ENCODE results near the gene BUB3. TPM values are rescaled to one million over a fixed set of nuclear protein-coding genes. Genes with fewer than 3 reads are reported as not detected.

The BUB3 gene
- total and polyA plus RNA-seq, 7 donors = 39.6 to 116 (median 82.1) TPM

DNA sequence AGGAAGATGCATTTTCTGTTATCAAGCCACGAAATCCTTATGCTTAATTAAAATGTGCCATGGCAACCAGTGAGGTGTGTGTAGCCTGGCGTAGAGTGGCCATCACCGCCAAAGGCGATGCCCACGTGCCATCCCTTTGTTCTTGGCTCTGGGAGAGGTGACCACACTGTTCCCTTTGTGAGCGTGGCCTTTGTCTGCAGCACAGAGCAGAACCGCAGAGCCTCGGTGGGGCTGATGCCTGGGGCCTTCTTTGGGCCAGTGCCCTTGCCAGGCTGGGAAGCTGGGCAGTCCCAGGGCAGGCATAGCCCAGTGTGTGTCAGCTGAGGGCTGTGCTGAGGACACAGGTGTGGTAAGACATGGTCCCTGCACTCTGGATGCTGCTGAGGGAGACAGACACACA lies 48.3 kb downstream of the BUB3 start:
- Histone ChIP-seq H3K27me3 (no peaks in the 10 kb centered on the region), H3K4me3 (no peak overlapping the region), H3K9me3 (peaks cover 0 to 4% (median 0%) of the 10 kb centered on the region in 4 donors), H3K27ac (no peak overlapping the region), H3K36me3 (no peaks in the 10 kb centered on the region), H3K4me1 (no peaks in the 10 kb centered on the region)
- 94 to 96% methylated on average over 8 of the region's 8 CpGs for WGBS, 2 donors
- intact Hi-C loops (cut with DNase I) = no loop called here
- DNase-seq = no peak
- no peak for TF ChIP-seq EP300 (IDR thresholded peaks at IDR 0.05)
- no peak for TF ChIP-seq POLR2A (IDR thresholded peaks at IDR 0.05)
- TF ChIP-seq, protein P1, sequence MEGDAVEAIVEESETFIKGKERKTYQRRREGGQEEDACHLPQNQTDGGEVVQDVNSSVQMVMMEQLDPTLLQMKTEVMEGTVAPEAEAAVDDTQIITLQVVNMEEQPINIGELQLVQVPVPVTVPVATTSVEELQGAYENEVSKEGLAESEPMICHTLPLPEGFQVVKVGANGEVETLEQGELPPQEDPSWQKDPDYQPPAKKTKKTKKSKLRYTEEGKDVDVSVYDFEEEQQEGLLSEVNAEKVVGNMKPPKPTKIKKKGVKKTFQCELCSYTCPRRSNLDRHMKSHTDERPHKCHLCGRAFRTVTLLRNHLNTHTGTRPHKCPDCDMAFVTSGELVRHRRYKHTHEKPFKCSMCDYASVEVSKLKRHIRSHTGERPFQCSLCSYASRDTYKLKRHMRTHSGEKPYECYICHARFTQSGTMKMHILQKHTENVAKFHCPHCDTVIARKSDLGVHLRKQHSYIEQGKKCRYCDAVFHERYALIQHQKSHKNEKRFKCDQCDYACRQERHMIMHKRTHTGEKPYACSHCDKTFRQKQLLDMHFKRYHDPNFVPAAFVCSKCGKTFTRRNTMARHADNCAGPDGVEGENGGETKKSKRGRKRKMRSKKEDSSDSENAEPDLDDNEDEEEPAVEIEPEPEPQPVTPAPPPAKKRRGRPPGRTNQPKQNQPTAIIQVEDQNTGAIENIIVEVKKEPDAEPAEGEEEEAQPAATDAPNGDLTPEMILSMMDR (IDR thresholded peaks at IDR 0.05) = no peak
- no peak for TF ChIP-seq POLR2AphosphoS5 (IDR thresholded peaks at IDR 0.05)

DNA sequence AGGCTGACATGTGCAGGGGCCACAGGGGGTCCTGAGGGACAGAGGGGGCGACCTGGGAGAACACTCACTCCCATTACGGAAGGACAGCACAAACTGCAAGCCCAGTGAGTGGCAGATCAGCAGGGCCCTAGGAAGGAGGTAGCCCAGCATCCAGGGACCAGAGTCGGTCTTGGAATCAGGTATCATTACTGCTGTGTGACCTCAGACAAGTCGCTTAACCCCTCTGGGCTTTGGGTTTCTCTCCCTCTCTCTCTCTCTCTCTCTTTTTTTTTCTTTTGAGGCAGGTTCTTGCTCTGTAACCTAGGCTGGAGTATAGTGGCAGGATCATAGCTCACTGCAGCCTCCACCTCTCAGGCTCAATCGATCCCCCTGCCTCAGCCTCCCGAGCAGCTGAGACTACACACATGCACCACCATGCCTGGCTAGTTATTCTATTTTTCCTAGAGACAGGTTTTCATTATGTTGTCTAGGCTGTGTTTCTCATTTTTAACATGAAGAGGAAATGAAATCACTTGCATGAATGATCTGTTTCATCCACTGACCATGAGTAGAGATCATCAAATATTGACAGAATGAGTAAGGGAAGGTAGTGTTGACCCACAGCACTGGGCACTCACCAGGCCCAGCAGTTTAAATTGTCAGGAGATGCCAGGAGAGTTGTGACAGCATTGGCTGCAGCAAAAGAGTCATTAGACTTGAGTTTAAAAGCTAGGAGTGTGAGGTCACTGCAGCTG lies 49.4 kb downstream of the BUB3 start:
- 85 to 94% methylated on average over 6 of the region's 6 CpGs for WGBS, 2 donors
- intact Hi-C loops (cut with DNase I) = no loop called here

DNA sequence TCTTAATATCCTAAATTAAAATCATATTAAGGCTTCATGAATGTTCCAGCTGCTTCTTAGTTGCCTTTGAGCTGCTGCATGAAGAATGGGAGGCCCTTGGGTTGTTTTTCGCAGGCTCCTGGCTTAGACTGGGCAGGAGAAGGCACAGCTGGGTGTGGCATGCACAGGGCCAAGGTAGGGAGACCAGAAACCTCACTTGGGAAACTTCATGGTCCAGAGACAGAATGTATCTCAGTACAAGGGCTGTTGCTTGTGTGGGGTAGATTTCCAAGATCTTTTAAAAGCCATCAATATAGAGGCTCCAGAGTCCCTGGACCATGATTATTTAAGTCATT lies 49.9 kb downstream of the BUB3 start:
- intact Hi-C loops (cut with DNase I) = no loop called here
- 75 to 92% methylated on average over 1 of the region's 1 CpG for WGBS, 2 donors
- H3K36me3 ChIP-seq = no peaks in the 10 kb centered on the region
- DNase-seq = no peak
- no peak overlapping the region for H3K27ac ChIP-seq
- H3K4me1 ChIP-seq = no peaks in the 10 kb centered on the region
- TF ChIP-seq POLR2AphosphoS5 (IDR thresholded peaks at IDR 0.05) = no peak
- no peak for TF ChIP-seq EP300 (IDR thresholded peaks at IDR 0.05)
- TF ChIP-seq POLR2A (IDR thresholded peaks at IDR 0.05) = no peak
- TF ChIP-seq, protein P1 (IDR thresholded peaks at IDR 0.05) = no peak
- peaks cover 0 to 4% (median 0%) of the 10 kb centered on the region in 4 donors for H3K9me3 ChIP-seq
- H3K27me3 ChIP-seq = no peaks in the 10 kb centered on the region
- no peak overlapping the region for H3K4me3 ChIP-seq

More for the DNA sequence above, 49.4 kb downstream of the BUB3 start:
- DNase-seq = no peak
- Histone ChIP-seq H3K4me1 (no peaks in the 10 kb centered on the region), H3K9me3 (peaks cover 0 to 4% (median 0%) of the 10 kb centered on the region in 4 donors), H3K36me3 (no peaks in the 10 kb centered on the region), H3K27me3 (no peaks in the 10 kb centered on the region), H3K27ac (no peak overlapping the region), H3K4me3 (no peak overlapping the region)
- TF ChIP-seq POLR2AphosphoS5 (IDR thresholded peaks at IDR 0.05) = no peak
- no peak for TF ChIP-seq EP300 (IDR thresholded peaks at IDR 0.05)
- TF ChIP-seq, protein P1 (IDR thresholded peaks at IDR 0.05) = no peak
- no peak for TF ChIP-seq POLR2A (IDR thresholded peaks at IDR 0.05)

DNA sequence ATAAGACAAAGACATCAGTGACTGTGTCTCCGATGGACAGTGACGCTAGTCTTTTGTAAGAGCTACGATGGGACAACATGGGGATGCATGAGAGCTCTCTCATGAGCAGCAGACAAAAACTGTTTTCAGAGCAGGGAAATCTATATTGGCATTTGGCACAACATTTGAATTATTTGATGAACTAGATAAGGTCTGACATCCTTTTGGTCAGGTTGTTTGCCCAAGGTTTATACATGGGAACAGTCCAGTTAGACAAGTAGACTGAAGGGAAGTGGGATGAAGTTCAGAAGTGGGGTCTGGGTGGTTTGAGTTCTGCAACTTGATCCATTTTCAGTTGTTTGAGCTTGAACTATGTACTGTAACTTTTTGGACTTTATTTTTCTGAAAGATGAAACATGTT lies 50.8 kb downstream of the BUB3 start:
- no peaks in the 10 kb centered on the region for H3K36me3 ChIP-seq
- intact Hi-C loops (cut with DNase I) = no loop called here
- H3K4me1 ChIP-seq = no peaks in the 10 kb centered on the region
- DNase-seq = no peak
- peaks cover 0 to 4% (median 0%) of the 10 kb centered on the region in 4 donors for H3K9me3 ChIP-seq
- no peak overlapping the region for H3K4me3 ChIP-seq
- no peak overlapping the region for H3K27ac ChIP-seq
- no peaks in the 10 kb centered on the region for H3K27me3 ChIP-seq
- 96 to 98% methylated on average over 3 of the region's 3 CpGs for WGBS, 2 donors
- TF ChIP-seq POLR2AphosphoS5 (IDR thresholded peaks at IDR 0.05) (no peak), EP300 (IDR thresholded peaks at IDR 0.05) (no peak), POLR2A (IDR thresholded peaks at IDR 0.05) (no peak)
- TF ChIP-seq, protein P1 (IDR thresholded peaks at IDR 0.05) = no peak

DNA sequence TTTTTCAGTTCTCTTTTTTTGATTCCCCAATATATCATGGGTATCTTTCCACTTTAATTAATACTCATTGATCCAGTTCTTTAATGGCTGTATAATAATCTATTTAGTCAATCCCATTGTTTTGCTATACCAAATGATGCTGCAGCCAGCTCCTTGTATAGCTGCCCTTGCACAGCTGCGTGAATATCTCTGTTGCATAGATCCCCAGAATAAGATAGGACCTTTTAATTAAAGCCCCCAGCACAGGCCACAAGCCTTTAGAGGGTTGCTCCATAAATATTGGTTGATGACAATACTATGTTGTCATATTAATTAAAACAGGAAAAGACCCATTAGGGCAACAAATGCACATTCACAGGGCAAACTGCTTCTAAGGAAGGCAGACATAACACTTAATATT lies 57.9 kb downstream of the BUB3 start:
- Histone ChIP-seq H3K9me3 (no peaks in the 10 kb centered on the region), H3K27ac (no peak overlapping the region), H3K4me1 (no peaks in the 10 kb centered on the region), H3K36me3 (no peaks in the 10 kb centered on the region), H3K4me3 (no peak overlapping the region), H3K27me3 (no peaks in the 10 kb centered on the region)
- TF ChIP-seq EP300 (IDR thresholded peaks at IDR 0.05) (no peak), POLR2A (IDR thresholded peaks at IDR 0.05) (no peak), POLR2AphosphoS5 (IDR thresholded peaks at IDR 0.05) (no peak)
- TF ChIP-seq, protein P1 (IDR thresholded peaks at IDR 0.05) = no peak
- DNase-seq = no peak
- 92 to 95% methylated on average over 1 of the region's 1 CpG for WGBS, 2 donors
- intact Hi-C loops (cut with DNase I) = no loop called here

Measured in sigmoid colon (tissue), 7 donors.